Measurements from ENCODE around the gene DCP2.

Gene DCP2

GRCh38 chr5:113061846-113062780 lies 85.5 kb downstream of the DCP2 start:
- Histone ChIP-seq H3K9me3 (ENCODE audit: control insufficient read depth, low read depth, low read length) (no peaks in the 10 kb centered on the region), H3K27me3 (ENCODE audit: control insufficient read depth, insufficient read depth, low read length) (no peaks in the 10 kb centered on the region), H3K36me3 (ENCODE audit: control insufficient read depth, low read depth, low read length) (peaks cover 20% of the 10 kb centered on the region), H3K4me1 (ENCODE audit: control insufficient read depth, low read depth, low read length) (no peaks in the 10 kb centered on the region), H3K27ac (ENCODE audit: low read length) (no peak overlapping the region), H3K9ac (ENCODE audit: low read length) (no peak overlapping the region), H3K4me3 (ENCODE audit: low read length) (no peak overlapping the region)

GRCh38 chr5:113062869-113063508 lies 86.4 kb downstream of the DCP2 start:
- Histone ChIP-seq H3K9me3 (ENCODE audit: control insufficient read depth, low read depth, low read length) (no peaks in the 10 kb centered on the region), H3K9ac (ENCODE audit: low read length) (no peak overlapping the region), H3K4me1 (ENCODE audit: control insufficient read depth, low read depth, low read length) (no peaks in the 10 kb centered on the region), H3K4me3 (ENCODE audit: low read length) (no peak overlapping the region), H3K27ac (ENCODE audit: low read length) (no peak overlapping the region), H3K27me3 (ENCODE audit: control insufficient read depth, insufficient read depth, low read length) (no peaks in the 10 kb centered on the region), H3K36me3 (ENCODE audit: control insufficient read depth, low read depth, low read length) (peaks cover 20% of the 10 kb centered on the region)

DNA sequence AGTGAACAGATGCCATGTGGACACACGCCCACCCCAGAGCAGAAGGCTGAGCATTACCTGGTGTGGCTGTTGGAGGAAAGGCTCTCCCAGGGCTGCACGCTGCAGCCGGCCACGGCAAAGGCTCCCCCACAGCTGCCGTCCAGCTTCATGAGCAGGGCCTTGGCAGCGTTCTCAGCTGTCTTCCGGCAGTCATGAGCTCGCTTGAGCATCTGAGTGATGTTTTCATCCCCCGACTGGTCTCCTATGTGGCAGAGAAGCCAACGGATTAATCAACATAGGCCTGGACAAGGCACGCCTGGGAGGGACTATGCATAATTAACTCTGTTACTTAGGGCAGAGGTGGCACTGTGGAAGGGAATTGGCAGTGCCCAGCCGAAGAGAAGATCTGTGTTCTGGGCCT lies 87.3 kb downstream of the DCP2 start:
- Histone ChIP-seq H3K27me3 (ENCODE audit: control insufficient read depth, insufficient read depth, low read length) (no peaks in the 10 kb centered on the region), H3K27ac (ENCODE audit: low read length) (no peak overlapping the region), H3K4me3 (ENCODE audit: low read length) (no peak overlapping the region), H3K9me3 (ENCODE audit: control insufficient read depth, low read depth, low read length) (no peaks in the 10 kb centered on the region), H3K36me3 (ENCODE audit: control insufficient read depth, low read depth, low read length) (peaks cover 20% of the 10 kb centered on the region), H3K4me1 (ENCODE audit: control insufficient read depth, low read depth, low read length) (peaks cover under 1% of the 10 kb centered on the region), H3K9ac (ENCODE audit: low read length) (no peak overlapping the region)

DNA sequence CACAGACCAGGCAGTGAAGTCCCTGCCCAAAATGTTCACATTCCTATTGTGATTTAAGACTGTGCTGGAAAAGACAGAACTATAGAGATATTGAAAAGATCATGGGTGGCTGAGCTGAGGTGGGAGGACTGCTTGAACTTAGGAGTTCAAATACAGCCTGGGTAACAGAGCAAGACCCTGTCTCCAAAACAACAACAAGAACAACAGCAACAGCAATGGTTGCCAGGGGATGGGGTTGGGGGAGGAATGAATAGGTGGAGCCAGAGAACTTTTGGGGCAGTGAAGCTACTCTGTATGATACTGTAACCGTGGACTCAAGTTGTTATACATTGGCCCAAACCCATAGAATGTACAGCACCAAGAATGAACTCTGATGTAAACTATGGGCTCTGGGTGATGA lies 88.2 kb downstream of the DCP2 start:
- no peaks in the 10 kb centered on the region for H3K27me3 ChIP-seq (ENCODE audit: control insufficient read depth, insufficient read depth, low read length)
- peaks cover 20% of the 10 kb centered on the region for H3K36me3 ChIP-seq (ENCODE audit: control insufficient read depth, low read depth, low read length)
- no peak overlapping the region for H3K9ac ChIP-seq (ENCODE audit: low read length)

DNA sequence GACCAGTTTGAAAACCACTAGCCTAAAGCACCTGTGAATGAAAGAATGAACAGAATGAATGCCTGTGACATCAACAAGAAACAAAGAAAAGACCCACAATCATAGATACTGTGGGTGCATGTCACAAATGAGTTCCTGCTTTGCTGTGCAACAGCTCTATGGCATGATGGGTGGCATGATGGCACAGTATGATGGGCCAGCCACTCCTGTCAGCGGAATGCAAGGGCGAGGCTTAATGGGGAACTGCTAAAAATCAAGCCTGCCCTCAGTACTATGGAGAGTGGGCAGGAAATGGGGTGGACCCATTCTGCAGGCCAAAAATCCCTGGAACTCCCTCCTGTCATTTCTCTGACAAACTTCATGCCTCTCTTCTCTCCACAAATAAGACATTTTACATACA lies 89.0 kb downstream of the DCP2 start:
- no peaks in the 10 kb centered on the region for H3K27me3 ChIP-seq (ENCODE audit: control insufficient read depth, insufficient read depth, low read length)
- H3K4me1 ChIP-seq (ENCODE audit: control insufficient read depth, low read depth, low read length), result peaks cover 12% of the 10 kb centered on the region
- H3K9ac ChIP-seq (ENCODE audit: low read length), result no peak overlapping the region
- H3K36me3 ChIP-seq (ENCODE audit: control insufficient read depth, low read depth, low read length), result peaks cover 20% of the 10 kb centered on the region
- no peaks in the 10 kb centered on the region for H3K9me3 ChIP-seq (ENCODE audit: control insufficient read depth, low read depth, low read length)
- H3K4me3 ChIP-seq (ENCODE audit: low read length), result no peak overlapping the region
- H3K27ac ChIP-seq (ENCODE audit: low read length), result no peak overlapping the region

More for the DNA sequence above, 88.2 kb downstream of the DCP2 start:
- Histone ChIP-seq H3K9me3 (ENCODE audit: control insufficient read depth, low read depth, low read length) (no peaks in the 10 kb centered on the region), H3K4me3 (ENCODE audit: low read length) (no peak overlapping the region), H3K4me1 (ENCODE audit: control insufficient read depth, low read depth, low read length) (peaks cover 6% of the 10 kb centered on the region), H3K27ac (ENCODE audit: low read length) (no peak overlapping the region)

DNA sequence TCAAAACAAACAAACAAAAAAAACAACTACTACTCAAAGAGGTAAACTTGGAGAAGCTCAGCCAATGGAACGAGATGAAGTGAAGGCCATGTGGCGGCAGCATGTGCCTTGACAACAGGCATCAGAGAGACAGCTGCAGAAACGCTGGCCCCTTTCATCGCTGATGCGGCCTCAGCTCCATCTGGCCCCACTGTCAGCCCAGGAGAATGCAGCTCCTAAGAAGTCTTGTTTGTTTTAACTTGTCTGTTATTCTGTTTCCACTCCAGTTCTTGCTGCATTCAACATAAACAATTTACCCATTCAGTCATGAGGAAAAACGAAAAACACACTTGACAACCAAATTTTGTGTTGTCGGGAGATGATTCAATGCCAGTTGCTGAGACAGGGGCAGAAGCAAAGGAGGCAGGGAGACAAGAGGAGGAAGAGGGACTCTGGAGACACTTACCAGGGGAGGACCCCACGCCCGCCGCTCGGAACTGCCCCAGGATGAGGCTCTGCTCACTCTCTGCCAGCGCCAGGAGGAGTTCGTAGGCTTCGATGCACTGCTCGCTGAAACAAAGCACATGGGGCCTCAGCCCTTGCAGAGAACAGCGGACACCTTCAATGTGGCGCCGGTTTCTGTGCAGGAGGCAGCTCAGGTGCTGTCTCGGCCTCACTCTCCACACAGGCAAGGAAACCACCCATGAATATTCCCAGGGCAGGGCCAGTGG lies 91.2 kb downstream of the DCP2 start:
- Histone ChIP-seq H3K9me3 (ENCODE audit: control insufficient read depth, low read depth, low read length) (no peaks in the 10 kb centered on the region), H3K4me1 (ENCODE audit: control insufficient read depth, low read depth, low read length) (peaks cover 23% of the 10 kb centered on the region), H3K9ac (ENCODE audit: low read length) (no peak overlapping the region), H3K4me3 (ENCODE audit: low read length) (no peak overlapping the region), H3K36me3 (ENCODE audit: control insufficient read depth, low read depth, low read length) (peaks cover 17% of the 10 kb centered on the region), H3K27me3 (ENCODE audit: control insufficient read depth, insufficient read depth, low read length) (no peaks in the 10 kb centered on the region), H3K27ac (ENCODE audit: low read length) (no peak overlapping the region)

- H3K27me3 ChIP-seq (ENCODE audit: control insufficient read depth, insufficient read depth, low read length), result no peaks in the 10 kb centered on the region
- peaks cover 9% of the 10 kb centered on the region for H3K36me3 ChIP-seq (ENCODE audit: control insufficient read depth, low read depth, low read length)
- H3K4me1 ChIP-seq (ENCODE audit: control insufficient read depth, low read depth, low read length), result peaks cover 27% of the 10 kb centered on the region
- H3K9ac ChIP-seq (ENCODE audit: low read length), result no peak overlapping the region
- H3K9me3 ChIP-seq (ENCODE audit: control insufficient read depth, low read depth, low read length), result no peaks in the 10 kb centered on the region
- no peak overlapping the region for H3K27ac ChIP-seq (ENCODE audit: low read length)
- H3K4me3 ChIP-seq (ENCODE audit: low read length), result no peak overlapping the region
Measured at GRCh38 chr5:113068559-113068958, 92.0 kb downstream of the DCP2 start.
